DOHH2 (cell line): ENCODE data around the gene WNT3A.
"Not testable (repeated sequence)": the region's sequence is repeated elsewhere in the genome, so short reads cannot be mapped to it uniquely, and the experiment has no call there.

Experiments used
- H3F3A ChIP-seq: fragments of 200-600 bp; sonication (generic), shearing (Covaris generic); 2 replicates; pipeline ENCODE4 v1.6.0; 2016; ENCODE audit warnings: antibody characterized with exemption, mild to moderate bottlenecking; ENCODE audit not compliant: control insufficient read depth, insufficient read depth
- H3K27ac ChIP-seq: fragments of 200-600 bp; sonication (generic); 2 replicates; pipeline ENCODE4 v1.5.1; 2014; ENCODE audit warnings: low read depth, mild to moderate bottlenecking, low read length, moderate library complexity
- H3K27me3 ChIP-seq: fragments of 200-600 bp; sonication (generic); 2 replicates; pipeline ENCODE4 v1.6.1; 2014; ENCODE audit warnings: mild to moderate bottlenecking, low read length, mixed read lengths; ENCODE audit not compliant: control insufficient read depth
- H3K36me3 ChIP-seq: fragments of 200-600 bp; sonication (generic); 2 replicates; pipeline ENCODE4 v1.6.1; 2014; ENCODE audit warnings: mild to moderate bottlenecking, low read length, moderate library complexity, mixed read lengths; ENCODE audit not compliant: control insufficient read depth
- H3K4me1 ChIP-seq: fragments of 200-600 bp; sonication (generic); 2 replicates; pipeline ENCODE4 v1.6.1; 2014; ENCODE audit warnings: mild to moderate bottlenecking, low read length, mixed read lengths; ENCODE audit not compliant: control insufficient read depth
- H3K4me2 ChIP-seq: fragments of 200-600 bp; sonication (generic); 2 replicates; pipeline ENCODE4 v1.6.0; 2014; ENCODE audit warnings: mild to moderate bottlenecking, low read length, moderate library complexity
- H3K4me3 ChIP-seq: fragments of 200-600 bp; sonication (generic); 2 replicates; pipeline ENCODE4 v1.5.1; 2014; ENCODE audit warnings: mild to moderate bottlenecking, low read length, mixed read lengths
- H3K79me2 ChIP-seq: fragments of 200-600 bp; sonication (generic); 2 replicates; pipeline ENCODE4 v1.6.1; 2014; ENCODE audit warnings: mild to moderate bottlenecking, low read length, mixed read lengths; ENCODE audit not compliant: control insufficient read depth
- H3K9me2 ChIP-seq: fragments of 200-600 bp; sonication (generic); replicated peaks from 2 replicates; pipeline ENCODE4 v1.6.1; 2014; ENCODE audit warnings: mild to moderate bottlenecking, low read length, mixed read lengths; ENCODE audit not compliant: control insufficient read depth
- H3K9me3 ChIP-seq: fragments of 200-600 bp; sonication (generic); 2 replicates; pipeline ENCODE4 v1.6.1; 2014; ENCODE audit warnings: antibody characterized with exemption, low read length, mixed read lengths; ENCODE audit not compliant: control insufficient read depth, insufficient read depth
- H4K20me1 ChIP-seq: fragments of 200-600 bp; sonication (generic); 2 replicates; pipeline ENCODE4 v1.6.0; 2014; ENCODE audit warnings: low read depth, mild to moderate bottlenecking, antibody characterized with exemption, low read length, moderate library complexity; ENCODE audit not compliant: control insufficient read depth, insufficient read depth
- EZH2phosphoT487 ChIP-seq: fragments of 200-600 bp; sonication (generic); IDR thresholded peaks from 2 replicates; pipeline ENCODE4 v1.6.1; 2017; ENCODE audit warnings: borderline replicate concordance, mild to moderate bottlenecking, antibody characterized with exemption, low read length, moderate library complexity, mixed read lengths
- TF ChIP-seq, protein P1 (sequence below): fragments of 200-600 bp; sonication (generic); IDR thresholded peaks from one replicate; pipeline ENCODE4 v1.5.1; 2014; ENCODE audit warnings: antibody characterized with exemption, mild to moderate bottlenecking, low read depth, low read length; ENCODE audit not compliant: poor library complexity, severe bottlenecking

Gene WNT3A

GRCh38 chr1:228018125-228018398, 11.3 kb downstream of the WNT3A start:
- H3F3A ChIP-seq, result no peaks in the 10 kb centered on the region
- H3K4me2 ChIP-seq, result no peak overlapping the region
- TF ChIP-seq, protein P1, sequence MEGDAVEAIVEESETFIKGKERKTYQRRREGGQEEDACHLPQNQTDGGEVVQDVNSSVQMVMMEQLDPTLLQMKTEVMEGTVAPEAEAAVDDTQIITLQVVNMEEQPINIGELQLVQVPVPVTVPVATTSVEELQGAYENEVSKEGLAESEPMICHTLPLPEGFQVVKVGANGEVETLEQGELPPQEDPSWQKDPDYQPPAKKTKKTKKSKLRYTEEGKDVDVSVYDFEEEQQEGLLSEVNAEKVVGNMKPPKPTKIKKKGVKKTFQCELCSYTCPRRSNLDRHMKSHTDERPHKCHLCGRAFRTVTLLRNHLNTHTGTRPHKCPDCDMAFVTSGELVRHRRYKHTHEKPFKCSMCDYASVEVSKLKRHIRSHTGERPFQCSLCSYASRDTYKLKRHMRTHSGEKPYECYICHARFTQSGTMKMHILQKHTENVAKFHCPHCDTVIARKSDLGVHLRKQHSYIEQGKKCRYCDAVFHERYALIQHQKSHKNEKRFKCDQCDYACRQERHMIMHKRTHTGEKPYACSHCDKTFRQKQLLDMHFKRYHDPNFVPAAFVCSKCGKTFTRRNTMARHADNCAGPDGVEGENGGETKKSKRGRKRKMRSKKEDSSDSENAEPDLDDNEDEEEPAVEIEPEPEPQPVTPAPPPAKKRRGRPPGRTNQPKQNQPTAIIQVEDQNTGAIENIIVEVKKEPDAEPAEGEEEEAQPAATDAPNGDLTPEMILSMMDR, result no peak
- H3K27me3 ChIP-seq, result no peaks in the 10 kb centered on the region
- no peaks in the 10 kb centered on the region for H3K4me1 ChIP-seq
- no peak overlapping the region for H3K4me3 ChIP-seq
- H3K9me2 ChIP-seq, result no peaks in the 10 kb centered on the region
- no peaks in the 10 kb centered on the region for H3K79me2 ChIP-seq
- H3K9me3 ChIP-seq, result no peaks in the 10 kb centered on the region
- H3K36me3 ChIP-seq, result no peaks in the 10 kb centered on the region
- H4K20me1 ChIP-seq, result no peaks in the 10 kb centered on the region
- H3K27ac ChIP-seq, result no peak overlapping the region

- Histone ChIP-seq H3K36me3 (no peaks in the 10 kb centered on the region), H3K9me2 (no peaks in the 10 kb centered on the region), H4K20me1 (no peaks in the 10 kb centered on the region), H3K27me3 (no peaks in the 10 kb centered on the region), H3K27ac (no peak overlapping the region), H3K4me3 (no peak overlapping the region), H3K79me2 (no peaks in the 10 kb centered on the region), H3K9me3 (no peaks in the 10 kb centered on the region), H3K4me2 (no peak overlapping the region), H3K4me1 (no peaks in the 10 kb centered on the region), H3F3A (no peaks in the 10 kb centered on the region)
- TF ChIP-seq EZH2phosphoT487, result no peak
- TF ChIP-seq, protein P1, result no peak
Measured at GRCh38 chr1:228018961-228019721, 12.3 kb downstream of the WNT3A start.

- H3K9me2 ChIP-seq, H3F3A ChIP-seq, H3K36me3 ChIP-seq, H3K27ac ChIP-seq, H3K9me3 ChIP-seq, H3K4me1 ChIP-seq, H3K27me3 ChIP-seq, H3K4me2 ChIP-seq, H3K4me3 ChIP-seq, H4K20me1 ChIP-seq, H3K79me2 ChIP-seq: not testable (repeated sequence)
Measured at GRCh38 chr1:228019722-228020083, 12.9 kb downstream of the WNT3A start.

DNA sequence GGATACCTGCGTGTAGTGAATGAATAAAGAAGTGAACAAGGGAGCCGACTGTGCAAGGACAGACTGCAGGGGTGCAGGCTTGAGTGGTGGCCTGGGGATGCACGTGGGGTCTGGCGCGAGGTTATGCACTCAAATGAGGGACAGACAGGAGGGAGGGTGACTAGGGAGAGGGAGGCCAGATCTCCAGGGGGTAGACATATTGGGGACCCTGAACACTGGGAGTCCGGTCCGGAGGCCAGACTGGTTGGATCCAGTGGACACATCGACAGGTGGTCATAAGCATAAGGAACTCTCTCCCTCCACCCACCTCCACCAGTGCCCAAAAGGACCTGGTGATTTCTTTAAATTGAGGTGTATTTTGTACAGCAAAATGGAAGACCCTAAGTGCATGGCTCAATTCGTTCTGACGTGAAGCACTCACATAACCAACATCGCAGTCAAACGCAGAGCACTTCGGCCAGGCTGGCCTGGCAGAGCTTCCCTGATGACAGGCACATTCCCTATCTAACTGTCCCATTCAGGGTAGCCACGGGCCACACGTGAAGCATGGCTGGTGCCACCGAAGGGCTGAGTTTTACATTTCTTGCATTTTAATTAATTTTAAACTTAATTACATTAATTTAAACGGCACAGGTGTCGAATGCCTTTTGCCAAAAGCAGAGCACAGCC, 14.0 kb downstream of the WNT3A start:
- no peak overlapping the region for H3K4me2 ChIP-seq
- TF ChIP-seq, protein P1, result no peak
- TF ChIP-seq EZH2phosphoT487, result no peak
- H3K4me3 ChIP-seq, result no peak overlapping the region
- no peaks in the 10 kb centered on the region for H3K9me3 ChIP-seq
- H3K79me2 ChIP-seq, result no peaks in the 10 kb centered on the region
- H3K9me2 ChIP-seq, result no peaks in the 10 kb centered on the region
- no peaks in the 10 kb centered on the region for H3K4me1 ChIP-seq
- H3K27me3 ChIP-seq, result no peaks in the 10 kb centered on the region
- no peak overlapping the region for H3K27ac ChIP-seq
- no peaks in the 10 kb centered on the region for H4K20me1 ChIP-seq
- no peaks in the 10 kb centered on the region for H3F3A ChIP-seq
- H3K36me3 ChIP-seq, result no peaks in the 10 kb centered on the region
